SK-N-SH treated with all-trans-retinoic acid at 6 μM for 48 hours (cell line): ENCODE results near the gene SYNDIG1.

Experiments
- ATAC-seq: fragments of 200-7000 bp; cut with Tn5 transposase; 3 replicates; pipeline ENCODE4 v1.9.1; 2020; ENCODE audit warnings: mild to moderate bottlenecking, moderate library complexity
- ARNTL ChIP-seq: fragments of 450-650 bp; formaldehyde crosslinking; IDR thresholded peaks from 2 replicates; pipeline ENCODE4 v1.5.0; 2020; ENCODE audit warnings: low read depth, mild to moderate bottlenecking, moderate library complexity, borderline replicate concordance
- BACH2 ChIP-seq: fragments of 250-450 bp; sonication (Bioruptor Pico); IDR thresholded peaks from 2 replicates; pipeline ENCODE4 v1.9.0; 2021; ENCODE audit warnings: mild to moderate bottlenecking, borderline replicate concordance
- CREB5 ChIP-seq: fragments of 250-450 bp; sonication (Bioruptor Pico); IDR thresholded peaks from 2 replicates; pipeline ENCODE4 v1.5.1; 2020; ENCODE audit warnings: low read depth, mild to moderate bottlenecking, moderate library complexity
- CSDC2 ChIP-seq: fragments of 250-450 bp; sonication (Bioruptor Pico); IDR thresholded peaks from 2 replicates; pipeline ENCODE4 v1.5.0; 2020; ENCODE audit warnings: mild to moderate bottlenecking, moderate library complexity
- ESRRG ChIP-seq: fragments of 250-450 bp; sonication (Bioruptor Pico); IDR thresholded peaks from 2 replicates; pipeline ENCODE4 v1.6.1; 2021; ENCODE audit warnings: mild to moderate bottlenecking
- GLIS3 ChIP-seq: fragments of 250-450 bp; sonication (Bioruptor Pico); IDR thresholded peaks from 2 replicates; pipeline ENCODE4 v1.5.0; 2020; ENCODE audit warnings: mild to moderate bottlenecking, moderate library complexity
- ISL1 ChIP-seq: fragments of 250-450 bp; sonication (Bioruptor Pico); IDR thresholded peaks from 2 replicates; pipeline ENCODE4 v2.1.2; 2022; ENCODE audit warnings: mild to moderate bottlenecking, moderate library complexity
- OSR1 ChIP-seq: fragments of 250-450 bp; sonication (Bioruptor Pico); IDR thresholded peaks from 2 replicates; pipeline ENCODE4 v1.8.0; 2022; ENCODE audit warnings: moderate library complexity, mild to moderate bottlenecking, inconsistent platforms
- RARB ChIP-seq: fragments of 250-450 bp; sonication (Bioruptor Pico); IDR thresholded peaks from 2 replicates; pipeline ENCODE4 v1.8.0; 2021; ENCODE audit warnings: mild to moderate bottlenecking, moderate library complexity
- SNAI2 ChIP-seq: fragments of 250-450 bp; sonication (Bioruptor Pico); IDR thresholded peaks from 2 replicates; pipeline ENCODE4 v1.5.0; 2020; ENCODE audit warnings: mild to moderate bottlenecking, moderate library complexity
- TCF4 ChIP-seq: fragments of 250-450 bp; sonication (Bioruptor Pico); IDR thresholded peaks from 2 replicates; pipeline ENCODE4 v1.8.0; 2021; ENCODE audit warnings: mild to moderate bottlenecking, moderate library complexity, borderline replicate concordance
- TOX ChIP-seq: fragments of 250-450 bp; sonication (Bioruptor Pico); IDR thresholded peaks from 2 replicates; pipeline ENCODE4 v1.8.0; 2021; ENCODE audit warnings: mild to moderate bottlenecking, moderate library complexity, borderline replicate concordance
- ZC3H10 ChIP-seq: fragments of 250-450 bp; sonication (Bioruptor Pico); IDR thresholded peaks from 2 replicates; pipeline ENCODE4 v1.5.1; 2021; ENCODE audit warnings: mild to moderate bottlenecking, moderate library complexity
- ZFP3 ChIP-seq: fragments of 250-450 bp; sonication (Bioruptor Pico); IDR thresholded peaks from 2 replicates; pipeline ENCODE4 v1.5.0; 2020; ENCODE audit warnings: mild to moderate bottlenecking, moderate library complexity
- ZNF565 ChIP-seq: fragments of 450-650 bp; formaldehyde crosslinking; conservative IDR thresholded peaks from 2 replicates; pipeline ENCODE4 v1.5.0; 2020; ENCODE audit warnings: low read depth, mild to moderate bottlenecking, moderate library complexity
- ZNF8 ChIP-seq: fragments of 450-650 bp; formaldehyde crosslinking; IDR thresholded peaks from 2 replicates; pipeline ENCODE4 v1.5.0; 2020; ENCODE audit warnings: mild to moderate bottlenecking, moderate library complexity
- TF ChIP-seq, protein P1 (sequence below): fragments of 250-450 bp; sonication (Bioruptor Pico); IDR thresholded peaks from 2 replicates; pipeline ENCODE4 v1.8.0; 2020; ENCODE audit warnings: mild to moderate bottlenecking, moderate library complexity, borderline replicate concordance
- TF ChIP-seq, protein P2 (sequence below): fragments of 250-450 bp; sonication (Bioruptor Pico); IDR thresholded peaks from 2 replicates; pipeline ENCODE4 v1.5.1; 2021; ENCODE audit warnings: mild to moderate bottlenecking, moderate library complexity
- TF ChIP-seq, protein P3 (sequence below): fragments of 250-450 bp; sonication (Bioruptor Pico); IDR thresholded peaks from 2 replicates; pipeline ENCODE4 v1.8.0; 2021; ENCODE audit warnings: low read depth, mild to moderate bottlenecking, moderate library complexity, borderline replicate concordance
- TF ChIP-seq, protein P4 (sequence below): fragments of 250-450 bp; sonication (Bioruptor Pico); IDR thresholded peaks from 2 replicates; pipeline ENCODE4 v1.5.0; 2020; ENCODE audit warnings: mild to moderate bottlenecking, moderate library complexity

SYNDIG1 gene

GRCh38 chr20:24664266-24664986 is 195.0 kb downstream of the SYNDIG1 start:
- ATAC-seq = no peak
- no peak for TF ChIP-seq ESRRG (CRISPR knock-in tag)
- no peak for TF ChIP-seq CSDC2 (CRISPR knock-in tag)
- TF ChIP-seq, protein P1, sequence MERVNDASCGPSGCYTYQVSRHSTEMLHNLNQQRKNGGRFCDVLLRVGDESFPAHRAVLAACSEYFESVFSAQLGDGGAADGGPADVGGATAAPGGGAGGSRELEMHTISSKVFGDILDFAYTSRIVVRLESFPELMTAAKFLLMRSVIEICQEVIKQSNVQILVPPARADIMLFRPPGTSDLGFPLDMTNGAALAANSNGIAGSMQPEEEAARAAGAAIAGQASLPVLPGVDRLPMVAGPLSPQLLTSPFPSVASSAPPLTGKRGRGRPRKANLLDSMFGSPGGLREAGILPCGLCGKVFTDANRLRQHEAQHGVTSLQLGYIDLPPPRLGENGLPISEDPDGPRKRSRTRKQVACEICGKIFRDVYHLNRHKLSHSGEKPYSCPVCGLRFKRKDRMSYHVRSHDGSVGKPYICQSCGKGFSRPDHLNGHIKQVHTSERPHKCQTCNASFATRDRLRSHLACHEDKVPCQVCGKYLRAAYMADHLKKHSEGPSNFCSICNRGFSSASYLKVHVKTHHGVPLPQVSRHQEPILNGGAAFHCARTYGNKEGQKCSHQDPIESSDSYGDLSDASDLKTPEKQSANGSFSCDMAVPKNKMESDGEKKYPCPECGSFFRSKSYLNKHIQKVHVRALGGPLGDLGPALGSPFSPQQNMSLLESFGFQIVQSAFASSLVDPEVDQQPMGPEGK (CRISPR knock-in tag) = no peak
- TF ChIP-seq OSR1 (CRISPR knock-in tag) = no peak
- no peak for TF ChIP-seq ZC3H10 (CRISPR knock-in tag)
- TF ChIP-seq, protein P2, sequence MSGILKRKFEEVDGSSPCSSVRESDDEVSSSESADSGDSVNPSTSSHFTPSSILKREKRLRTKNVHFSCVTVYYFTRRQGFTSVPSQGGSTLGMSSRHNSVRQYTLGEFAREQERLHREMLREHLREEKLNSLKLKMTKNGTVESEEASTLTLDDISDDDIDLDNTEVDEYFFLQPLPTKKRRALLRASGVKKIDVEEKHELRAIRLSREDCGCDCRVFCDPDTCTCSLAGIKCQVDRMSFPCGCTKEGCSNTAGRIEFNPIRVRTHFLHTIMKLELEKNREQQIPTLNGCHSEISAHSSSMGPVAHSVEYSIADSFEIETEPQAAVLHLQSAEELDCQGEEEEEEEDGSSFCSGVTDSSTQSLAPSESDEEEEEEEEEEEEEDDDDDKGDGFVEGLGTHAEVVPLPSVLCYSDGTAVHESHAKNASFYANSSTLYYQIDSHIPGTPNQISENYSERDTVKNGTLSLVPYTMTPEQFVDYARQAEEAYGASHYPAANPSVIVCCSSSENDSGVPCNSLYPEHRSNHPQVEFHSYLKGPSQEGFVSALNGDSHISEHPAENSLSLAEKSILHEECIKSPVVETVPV (CRISPR knock-in tag) = no peak
- no peak for TF ChIP-seq TOX
- TF ChIP-seq BACH2 = no peak
- no peak for TF ChIP-seq RARB
- TF ChIP-seq, all 23 proteins: peak for 0

- TF ChIP-seq OSR1 (CRISPR knock-in tag) (no peak), SNAI2 (CRISPR knock-in tag) (no peak), ISL1 (no peak), TCF4 (no peak), BACH2 (no peak), ESRRG (CRISPR knock-in tag) (no peak), CREB5 (no peak)
- TF ChIP-seq, protein P2 (CRISPR knock-in tag) = no peak
- TF ChIP-seq, protein P3, sequence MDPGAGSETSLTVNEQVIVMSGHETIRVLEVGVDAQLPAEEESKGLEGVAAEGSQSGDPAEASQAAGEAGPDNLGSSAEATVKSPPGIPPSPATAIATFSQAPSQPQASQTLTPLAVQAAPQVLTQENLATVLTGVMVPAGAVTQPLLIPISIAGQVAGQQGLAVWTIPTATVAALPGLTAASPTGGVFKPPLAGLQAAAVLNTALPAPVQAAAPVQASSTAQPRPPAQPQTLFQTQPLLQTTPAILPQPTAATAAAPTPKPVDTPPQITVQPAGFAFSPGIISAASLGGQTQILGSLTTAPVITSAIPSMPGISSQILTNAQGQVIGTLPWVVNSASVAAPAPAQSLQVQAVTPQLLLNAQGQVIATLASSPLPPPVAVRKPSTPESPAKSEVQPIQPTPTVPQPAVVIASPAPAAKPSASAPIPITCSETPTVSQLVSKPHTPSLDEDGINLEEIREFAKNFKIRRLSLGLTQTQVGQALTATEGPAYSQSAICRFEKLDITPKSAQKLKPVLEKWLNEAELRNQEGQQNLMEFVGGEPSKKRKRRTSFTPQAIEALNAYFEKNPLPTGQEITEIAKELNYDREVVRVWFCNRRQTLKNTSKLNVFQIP (CRISPR knock-in tag) = no peak
- no peak for ATAC-seq
Observed at GRCh38 chr20:24665196-24665595, 195.8 kb downstream of the SYNDIG1 start.

GRCh38 chr20:24665741-24666191 is 196.3 kb downstream of the SYNDIG1 start:
- ATAC-seq = no peak
- TF ChIP-seq CREB5 (no peak), CSDC2 (CRISPR knock-in tag) (no peak), ZC3H10 (CRISPR knock-in tag) (no peak), ZNF565 (CRISPR knock-in tag) (no peak), RARB (no peak), BACH2 (no peak), ESRRG (CRISPR knock-in tag) (no peak), ZNF8 (CRISPR knock-in tag) (no peak), ISL1 (no peak), TOX (no peak), SNAI2 (CRISPR knock-in tag) (no peak), ARNTL (CRISPR knock-in tag) (no peak), TCF4 (no peak), ZFP3 (no peak), GLIS3 (no peak)
- TF ChIP-seq, protein P4, sequence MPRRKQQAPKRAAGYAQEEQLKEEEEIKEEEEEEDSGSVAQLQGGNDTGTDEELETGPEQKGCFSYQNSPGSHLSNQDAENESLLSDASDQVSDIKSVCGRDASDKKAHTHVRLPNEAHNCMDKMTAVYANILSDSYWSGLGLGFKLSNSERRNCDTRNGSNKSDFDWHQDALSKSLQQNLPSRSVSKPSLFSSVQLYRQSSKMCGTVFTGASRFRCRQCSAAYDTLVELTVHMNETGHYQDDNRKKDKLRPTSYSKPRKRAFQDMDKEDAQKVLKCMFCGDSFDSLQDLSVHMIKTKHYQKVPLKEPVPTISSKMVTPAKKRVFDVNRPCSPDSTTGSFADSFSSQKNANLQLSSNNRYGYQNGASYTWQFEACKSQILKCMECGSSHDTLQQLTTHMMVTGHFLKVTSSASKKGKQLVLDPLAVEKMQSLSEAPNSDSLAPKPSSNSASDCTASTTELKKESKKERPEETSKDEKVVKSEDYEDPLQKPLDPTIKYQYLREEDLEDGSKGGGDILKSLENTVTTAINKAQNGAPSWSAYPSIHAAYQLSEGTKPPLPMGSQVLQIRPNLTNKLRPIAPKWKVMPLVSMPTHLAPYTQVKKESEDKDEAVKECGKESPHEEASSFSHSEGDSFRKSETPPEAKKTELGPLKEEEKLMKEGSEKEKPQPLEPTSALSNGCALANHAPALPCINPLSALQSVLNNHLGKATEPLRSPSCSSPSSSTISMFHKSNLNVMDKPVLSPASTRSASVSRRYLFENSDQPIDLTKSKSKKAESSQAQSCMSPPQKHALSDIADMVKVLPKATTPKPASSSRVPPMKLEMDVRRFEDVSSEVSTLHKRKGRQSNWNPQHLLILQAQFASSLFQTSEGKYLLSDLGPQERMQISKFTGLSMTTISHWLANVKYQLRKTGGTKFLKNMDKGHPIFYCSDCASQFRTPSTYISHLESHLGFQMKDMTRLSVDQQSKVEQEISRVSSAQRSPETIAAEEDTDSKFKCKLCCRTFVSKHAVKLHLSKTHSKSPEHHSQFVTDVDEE (CRISPR knock-in tag) = no peak
- TF ChIP-seq, protein P3 (CRISPR knock-in tag) = no peak
